Hematopoietic multipotent progenitor cell treated with erythropoietin and hydrocortisone succinate and interleukin-3 and kit ligand, for 8 days (in vitro differentiated cells): ENCODE results near the gene TBC1D14.
"Not testable (repeated sequence)": the region's sequence is repeated elsewhere in the genome, so short reads cannot be mapped to it uniquely, and the experiment has no call there.

ENCODE experiments used
- DNase-seq: peaks from one replicate; pipeline ENCODE4 v3.0.0-alpha.2; 2015

TBC1D14 gene

GRCh38 chr4:6910960-6911874 lies 1.6 kb downstream of the TBC1D14 start:
- no peak for DNase-seq

- not testable (repeated sequence) for DNase-seq
Measured at GRCh38 chr4:6911917-6912316, 2.3 kb downstream of the TBC1D14 start.

GRCh38 chr4:6912441-6912840 lies 2.8 kb downstream of the TBC1D14 start:
- no peak for DNase-seq

GRCh38 chr4:6913350-6913905 lies 3.8 kb downstream of the TBC1D14 start:
- no peak for DNase-seq

GRCh38 chr4:6914448-6914847 lies 4.8 kb downstream of the TBC1D14 start:
- no peak for DNase-seq

- no peak for DNase-seq
Measured at GRCh38 chr4:6915041-6916005, 5.7 kb downstream of the TBC1D14 start.

- no peak for DNase-seq
Measured at GRCh38 chr4:6916069-6916586, 6.5 kb downstream of the TBC1D14 start.

- peak; percentile 97 for DNase-seq
Measured at GRCh38 chr4:6916587-6917460, 7.2 kb downstream of the TBC1D14 start.

- DNase-seq, result peak; percentile 93
Measured at GRCh38 chr4:6917461-6918271, 8.0 kb downstream of the TBC1D14 start.

- no peak for DNase-seq
Measured at GRCh38 chr4:6918338-6918737, 8.7 kb downstream of the TBC1D14 start.

- no peak for DNase-seq
Measured at GRCh38 chr4:6920171-6920570, 10.5 kb downstream of the TBC1D14 start.

GRCh38 chr4:6923507-6923906 lies 13.9 kb downstream of the TBC1D14 start:
- DNase-seq, result no peak

- DNase-seq, result no peak
Measured at GRCh38 chr4:6924361-6924779, 14.7 kb downstream of the TBC1D14 start.

- DNase-seq, result peak; percentile 74
Measured at GRCh38 chr4:6925357-6925836, 15.8 kb downstream of the TBC1D14 start.

- no peak for DNase-seq
Measured at GRCh38 chr4:6926081-6926480, 16.5 kb downstream of the TBC1D14 start.

- DNase-seq, result peak; percentile 82
Measured at GRCh38 chr4:6926681-6927478, 17.3 kb downstream of the TBC1D14 start.

GRCh38 chr4:6928081-6928480 lies 18.5 kb downstream of the TBC1D14 start:
- DNase-seq, result no peak

GRCh38 chr4:6929339-6929811 lies 19.7 kb downstream of the TBC1D14 start:
- DNase-seq, result no peak

- no peak for DNase-seq
Measured at GRCh38 chr4:6929812-6930464, 20.3 kb downstream of the TBC1D14 start.
